GM12878 (cell line): ENCODE data around the gene PARD6B. TPM values are rescaled to one million over a fixed set of nuclear protein-coding genes. Genes with fewer than 3 reads are reported as not detected.
A peak's percentile ranks its signal among the peaks of the same experiment; 100 is the strongest.

ENCODE experiments used
- ATAC-seq: fragments of 200-7000 bp; cut with Tn5 transposase; 3 replicates; pipeline ENCODE4 v1.9.1; 2020; ENCODE audit warnings: mild to moderate bottlenecking, moderate library complexity
- BruUV-seq: library from RNA; stranded (reverse); fragments of 400-500 nt; replicated peaks from 2 replicates; lab custom pipeline; 2021; lab: Mats Ljungman, UMichigan
- CTCF ChIA-PET: fragments of 300-600 bp; sonication (Branson Sonifier 250); formaldehyde crosslinking; extraction: SDS; loops from one replicate; lab custom pipeline; 2021; ENCODE audit warnings: inconsistent platforms; lab: Yijun Ruan, JAX
- POLR2A ChIA-PET: fragments of 350-600 bp; formaldehyde crosslinking; extraction: SDS; loops from one replicate; lab custom pipeline; 2021; ENCODE audit warnings: inconsistent platforms; lab: Charles Lee
- RAD21 ChIA-PET: fragments of 300-600 bp; sonication (Branson Sonifier 250); formaldehyde crosslinking; loops from one replicate; lab custom pipeline; 2023; ENCODE audit warnings: antibody characterized with exemption; ENCODE audit not compliant: unreplicated experiment; lab: Charles Lee
- SMC1A ChIA-PET: fragments of 300-600 bp; sonication (Branson Sonifier 250); formaldehyde crosslinking; loops from one replicate; lab custom pipeline; 2023; ENCODE audit not compliant: unreplicated experiment, uncharacterized antibody; lab: Charles Lee
- DNase-seq: peaks from one replicate; pipeline ENCODE4 v3.0.0-alpha.2; 2011; ENCODE audit warnings: low read depth, low spot score
- FAIRE-seq: peaks from 3 replicates; lab custom pipeline; 2011; peaks lifted over from hg19 to GRCh38; lab: Jason Lieb, UNC
- H2AFZ ChIP-seq: 2 replicates; pipeline ENCODE4 v1.6.0; 2011; ENCODE audit warnings: low read depth, low read length, control low read depth; ENCODE audit not compliant: control insufficient read depth
- H3K27ac ChIP-seq: 2 replicates; pipeline ENCODE4 v1.5.1; 2011; ENCODE audit warnings: control low read depth; ENCODE audit not compliant: control insufficient read depth, insufficient read depth
- H3K27me3 ChIP-seq, 2 experiments: replicated peaks in 1 of 2; 2 replicates each; pipeline versions ENCODE4 v1.6.0 to v1.6.1; 2011; ENCODE audit warnings: low read length in 1 of 2; ENCODE audit not compliant: control insufficient read depth in 2 of 2, insufficient read depth in 2 of 2
- H3K36me3 ChIP-seq, 2 experiments: 2 replicates each; pipeline ENCODE4 v1.5.1; 2011; ENCODE audit warnings: low read length in 1 of 2; ENCODE audit not compliant: control insufficient read depth in 2 of 2, insufficient read depth in 2 of 2
- H3K4me1 ChIP-seq: 2 replicates; pipeline ENCODE4 v1.6.1; 2011; ENCODE audit warnings: mild to moderate bottlenecking, low read length, moderate library complexity, mixed read lengths; ENCODE audit not compliant: control insufficient read depth, insufficient read depth
- H3K4me2 ChIP-seq: 2 replicates; pipeline ENCODE4 v1.6.0; 2011; ENCODE audit warnings: control low read depth; ENCODE audit not compliant: control insufficient read depth, insufficient read depth
- H3K4me3 ChIP-seq: fragments of 200-600 bp; sonication (generic); 2 replicates; pipeline ENCODE4 v1.5.1; 2016
- H3K79me2 ChIP-seq: 2 replicates; pipeline ENCODE4 v1.6.0; 2011; ENCODE audit warnings: low read length; ENCODE audit not compliant: control insufficient read depth, insufficient read depth
- H3K9ac ChIP-seq: 2 replicates; pipeline ENCODE4 v1.8.0; 2011; ENCODE audit warnings: low read length, control low read depth, mixed read lengths; ENCODE audit not compliant: control insufficient read depth, insufficient read depth
- H3K9me3 ChIP-seq: replicated peaks from 3 replicates; pipeline ENCODE4 v1.5.1; 2011; ENCODE audit warnings: mild to moderate bottlenecking, low read length; ENCODE audit not compliant: control insufficient read depth, insufficient read depth
- H4K20me1 ChIP-seq: 2 replicates; pipeline ENCODE4 v1.6.0; 2011; ENCODE audit not compliant: control insufficient read depth, insufficient read depth
- ATF7 ChIP-seq: fragments of 450-650 bp; IDR thresholded peaks from 2 replicates; pipeline ENCODE4 v1.6.1; 2016; ENCODE audit warnings: low read depth, mild to moderate bottlenecking
- ETV6 ChIP-seq, 2 experiments: fragments of 450-650 bp in 1 of 2; IDR thresholded peaks in 1 of 2; conservative IDR thresholded peaks in 1 of 2; 2 replicates each; pipeline ENCODE4 v1.6.1; 2014; ENCODE audit warnings: antibody characterized with exemption in 1 of 2, borderline replicate concordance in 1 of 2, low read depth in 1 of 2, mild to moderate bottlenecking in 1 of 2, moderate library complexity in 1 of 2
- HCFC1 ChIP-seq: fragments of 150-350 bp; IDR thresholded peaks from 2 replicates; pipeline ENCODE4 v1.6.1; 2014; ENCODE audit warnings: low read length
- WGBS: methylation state at CpG from one replicate; pipeline ENCODE4 v1.1.6; 2016; ENCODE audit warnings: low lambda C conversion rate; ENCODE audit not compliant: insufficient replicate concordance, insufficient coverage; ENCODE audit errors: missing lambda C conversion rate; 5-methylcytosine and 5-hydroxymethylcytosine counted together
- in situ Hi-C: fragments of 300-500 bp; cut with MboI; formaldehyde crosslinking; loops from 9 replicates; pipeline ENCODE4 v1.14.3; 2018; ENCODE audit warnings: mixed read lengths
- intact Hi-C: fragments of 100-400 bp; cut with micrococcal nuclease; formaldehyde crosslinking; loops from one replicate; pipeline ENCODE4 v1.14.2; 2022; ENCODE audit not compliant: unreplicated experiment
- polyA plus RNA-seq, 11 experiments: library from polyadenylated mRNA; depleted of rRNA in 4 of 11; unstranded in 6 of 11; stranded (reverse) in 5 of 11; fragments of >200 nt; fragmentation: Nextera tagmentation in 4 of 11; fragmentation: Illumina TruSeq in 1 of 11; extraction: Ambion mirVana in 4 of 11; extraction: Trizol in 1 of 11; gene quantifications; 1 replicate in 1 of 11; 2 replicates in 10 of 11; pipeline versions ENCODE4 v1.2.1 to v1.2.3, GENCODE V29; 2011 to 2016; ENCODE audit warnings: inconsistent platforms in 2 of 11, missing spikeins in 2 of 11, low read depth in 1 of 11
- total RNA-seq, 4 experiments: library from RNA; depleted of rRNA in 3 of 4; stranded (reverse); fragments of >200 nt in 3 of 4; fragmentation: Illumina TruSeq in 1 of 4; extraction: Trizol in 1 of 4; gene quantifications; 2 replicates each; pipeline versions ENCODE4 v1.2.1 to v1.2.3, GENCODE V29; 2013 to 2021

PARD6B gene
- total and polyA plus RNA-seq, 10 of the 15 experiments (the other 5 are each of a cell fraction or from before 2014, with no cell fraction given) = 0.57 to 4.7 (median 2.0) TPM

DNA sequence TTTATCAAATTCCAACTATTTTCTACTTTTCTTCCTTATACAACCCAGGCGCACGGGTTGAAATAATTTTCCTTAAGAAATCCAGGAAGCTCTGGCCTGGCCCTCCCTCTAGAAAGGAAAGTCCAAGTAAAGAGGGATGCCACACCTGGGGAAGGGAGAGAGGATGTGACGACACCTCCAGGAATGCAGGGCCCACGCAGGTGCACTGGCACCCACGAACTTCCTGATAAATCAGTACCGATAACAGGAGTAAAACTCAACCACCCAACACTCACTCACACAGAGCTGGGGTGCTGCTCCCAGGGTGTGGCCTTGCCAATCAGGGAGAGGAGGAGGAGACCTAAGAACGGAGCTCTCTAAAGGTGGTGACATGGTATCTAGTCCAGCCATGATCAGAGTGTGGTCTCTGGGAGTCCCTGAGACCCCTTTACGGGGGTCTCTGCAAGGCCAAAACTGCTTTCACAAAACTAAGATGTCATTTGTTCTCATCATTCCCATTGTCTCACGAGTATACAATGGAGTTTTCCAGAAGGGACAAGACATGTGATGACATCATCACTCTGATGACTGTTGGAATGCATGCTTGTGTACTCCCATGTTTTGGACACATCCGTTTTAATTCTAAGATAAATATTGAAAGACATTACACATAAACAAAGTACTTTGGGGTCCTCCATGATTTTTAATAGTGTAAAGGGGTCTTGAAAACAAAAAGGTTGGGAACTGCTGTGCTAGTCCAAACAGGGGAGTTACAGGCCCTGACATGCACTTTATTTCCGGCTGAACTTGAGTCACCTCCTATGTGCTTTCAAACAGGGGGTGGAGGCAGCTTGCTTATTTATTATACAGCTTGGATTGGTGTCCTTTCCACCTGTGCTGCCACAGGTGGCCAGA is 2.2 kb upstream of the PARD6B start:
- H4K20me1 ChIP-seq = no peaks in the 10 kb centered on the region
- H3K4me3 ChIP-seq = no peak overlapping the region
- intact Hi-C loops = no loop called here
- CTCF ChIA-PET = no interaction called here
- no peak overlapping the region for H3K4me2 ChIP-seq
- no TSS peak for BruUV-seq
- no peaks in the 10 kb centered on the region for H3K27me3 ChIP-seq
- no peak for ATAC-seq
- no peaks in the 10 kb centered on the region for H3K9me3 ChIP-seq
- SMC1A ChIA-PET = interaction anchor here (1.3 kb wide), 2 partner anchors 20 to 59 kb away, joined by 3 to 4 read pairs; no protein-coding TSS in a partner anchor
- H3K79me2 ChIP-seq = peaks cover 6% of the 10 kb centered on the region
- POLR2A ChIA-PET = no interaction called here
- FAIRE-seq = no peak
- no peak overlapping the region for H3K9ac ChIP-seq
- 76% methylated on average over 11 of the region's 11 CpGs for WGBS
- H2AFZ ChIP-seq = no peak overlapping the region
- DNase-seq = no peak
- TF ChIP-seq ETV6 (conservative IDR thresholded peaks at IDR 0.05 in 1 of 2, IDR thresholded peaks at IDR 0.05 in 1 of 2; ENCODE audit: borderline replicate concordance in 1 of 2, low read depth in 1 of 2) (0 out of 4 replicates have a peak, but pooled peaks of 1 of the 2 experiments have one; percentile 54), HCFC1 (no peak), ATF7 (peak; percentile 32; the same call in 1 of the 2 replicates)
- TF ChIP-seq, all 136 proteins: peak for 2
- peaks cover 12% of the 10 kb centered on the region for H3K4me1 ChIP-seq
- no peak overlapping the region for H3K27ac ChIP-seq
- RAD21 ChIA-PET = interaction anchor here (0.6 kb wide), 1 partner anchor 8 kb away, joined by 4 read pairs; no protein-coding TSS in a partner anchor
- in situ Hi-C loops = no loop called here
- no peaks in the 10 kb centered on the region for H3K36me3 ChIP-seq
